NCI-H82 (cell line): ENCODE data around the gene HPSE.

ENCODE experiments used
- DNase-seq: peaks from one replicate; lab custom pipeline; 2025; lab: John Stamatoyannopoulos, UW

Gene HPSE

GRCh38 chr4:83247415-83248357, 87.0 kb downstream of the HPSE start:
- DNase-seq = no peak
